Caco-2 (cell line): ENCODE data around the gene PCSK5. TPM values are rescaled to one million over a fixed set of nuclear protein-coding genes. Genes with fewer than 3 reads are reported as not detected.

Experiments used
- BruUV-seq: library from RNA; stranded (reverse); fragments of 400-500 nt; replicated peaks from 2 replicates; lab custom pipeline; 2021; lab: Mats Ljungman, UMichigan
- CTCF ChIA-PET: fragments of 300-600 bp; sonication (Branson Sonifier 250); formaldehyde crosslinking; loops from one replicate; lab custom pipeline; 2022; ENCODE audit warnings: antibody characterized with exemption; lab: Charles Lee
- POLR2A ChIA-PET: fragments of 300-600 bp; sonication (Branson Sonifier 250); formaldehyde crosslinking; loops from one replicate; lab custom pipeline; 2022; ENCODE audit warnings: antibody characterized with exemption; lab: Charles Lee
- DNase-seq, 2 experiments: peaks; one replicate each; pipeline versions ENCODE4 v3.0.0 to v3.0.0-alpha.2; 2020 to 2022
- H3K27me3 ChIP-seq: replicated peaks from 2 replicates; pipeline ENCODE4 v1.6.0; 2011; ENCODE audit warnings: low read length; ENCODE audit not compliant: control insufficient read depth, insufficient read depth
- H3K36me3 ChIP-seq: 2 replicates; pipeline ENCODE4 v1.5.1; 2011; ENCODE audit warnings: low read length; ENCODE audit not compliant: control insufficient read depth, insufficient read depth
- H3K4me1 ChIP-seq: fragments of 250-450 bp; sonication (Bioruptor Pico); 2 replicates; pipeline ENCODE4 v1.5.1; 2020; ENCODE audit warnings: mild to moderate bottlenecking
- H3K4me3 ChIP-seq: 2 replicates; pipeline ENCODE4 v1.5.1; 2011; ENCODE audit warnings: low read depth, mild to moderate bottlenecking, control low read depth, low read length
- H3K9me3 ChIP-seq: fragments of 250-450 bp; sonication (Bioruptor Pico); 2 replicates; pipeline ENCODE4 v1.5.1; 2020; ENCODE audit warnings: mild to moderate bottlenecking, moderate library complexity
- H3K27ac Mint-ChIP-seq: one replicate; pipeline ENCODE4 v1.8.0; 2022; ENCODE audit warnings: mixed read lengths; ENCODE audit not compliant: unreplicated experiment
- H3K27me3 Mint-ChIP-seq: one replicate; pipeline ENCODE4 v1.8.0; 2022; ENCODE audit warnings: mixed read lengths; ENCODE audit not compliant: insufficient read depth, unreplicated experiment
- H3K36me3 Mint-ChIP-seq: one replicate; pipeline ENCODE4 v1.8.0; 2022; ENCODE audit warnings: mild to moderate bottlenecking, mixed read lengths; ENCODE audit not compliant: insufficient read depth, unreplicated experiment
- H3K4me1 Mint-ChIP-seq: one replicate; pipeline ENCODE4 v1.8.0; 2022; ENCODE audit warnings: low read depth, mixed read lengths; ENCODE audit not compliant: unreplicated experiment
- H3K4me3 Mint-ChIP-seq: one replicate; pipeline ENCODE4 v1.8.0; 2022; ENCODE audit warnings: mild to moderate bottlenecking, moderate library complexity, mixed read lengths; ENCODE audit not compliant: unreplicated experiment
- H3K9me3 Mint-ChIP-seq: one replicate; pipeline ENCODE4 v1.8.0; 2022; ENCODE audit warnings: mixed read lengths; ENCODE audit not compliant: unreplicated experiment
- CTCF ChIP-seq, 2 experiments: fragments of 200-600 bp in 1 of 2; IDR thresholded peaks; 1 replicate in 1 of 2; 2 replicates in 1 of 2; pipeline versions ENCODE4 v1.5.1 to v1.8.0; 2011 to 2022; ENCODE audit warnings: antibody characterized with exemption in 1 of 2, control low read depth in 1 of 2, inconsistent platforms in 1 of 2, low read depth in 1 of 2, low read length in 1 of 2, mild to moderate bottlenecking in 1 of 2, moderate library complexity in 1 of 2; ENCODE audit not compliant: insufficient read depth in 1 of 2, severe bottlenecking in 1 of 2, unreplicated experiment in 1 of 2
- intact Hi-C: fragments of 100-400 bp; cut with micrococcal nuclease; formaldehyde crosslinking; loops from one replicate; pipeline ENCODE4 v1.10.0; 2022; ENCODE audit not compliant: unreplicated experiment
- total RNA-seq: library from RNA; stranded (reverse); gene quantifications from 2 replicates; pipeline ENCODE4 v1.2.3, GENCODE V29; 2022

PCSK5 gene
- total RNA-seq, 1 experiment from 2014 or later = 10.9 TPM

DNA sequence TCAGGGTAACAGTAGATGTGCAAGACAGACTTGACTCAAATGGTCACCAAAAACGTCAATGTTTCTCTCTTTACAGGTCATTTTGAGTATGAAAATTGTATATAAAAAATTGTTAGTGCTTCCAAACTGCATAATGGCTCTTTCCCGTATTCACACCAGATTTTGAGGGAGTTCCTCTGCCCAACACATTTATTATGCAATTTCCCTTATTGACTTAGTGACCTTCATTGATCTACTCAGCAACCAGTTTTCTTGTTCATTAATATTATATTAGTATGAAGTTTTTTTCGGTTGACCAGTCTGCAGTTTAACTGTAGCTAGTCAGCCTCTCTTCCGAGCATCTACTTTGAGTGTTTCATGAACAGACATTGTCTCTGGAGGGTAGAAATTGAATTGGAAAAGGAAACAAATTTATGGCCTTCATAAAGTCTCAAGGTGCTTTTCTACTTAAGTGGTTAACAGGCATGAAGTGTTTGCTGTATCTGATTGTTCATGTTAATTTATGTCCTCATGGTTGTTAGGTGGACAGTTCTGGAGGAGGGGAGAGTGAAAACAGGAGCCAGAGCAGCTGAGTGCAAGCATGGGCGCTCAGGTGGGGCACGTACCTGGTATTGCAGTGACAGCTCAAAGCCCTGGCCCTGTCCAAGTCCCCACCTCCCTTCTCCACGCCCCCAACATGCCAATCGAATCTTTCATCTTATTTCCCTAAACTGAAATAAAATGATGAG is 263.6 kb downstream of the PCSK5 start:
- no peaks in the 10 kb centered on the region for H3K4me1 Mint-ChIP-seq
- ChIA-PET POLR2A (no interaction called here), CTCF (no interaction called here)
- no peaks in the 10 kb centered on the region for H3K9me3 Mint-ChIP-seq
- Histone ChIP-seq H3K4me3 (no peak overlapping the region), H3K27me3 (no peaks in the 10 kb centered on the region), H3K36me3 (no peaks in the 10 kb centered on the region), H3K4me1 (no peaks in the 10 kb centered on the region), H3K9me3 (no peaks in the 10 kb centered on the region)
- intact Hi-C loops = no loop called here
- H3K27me3 Mint-ChIP-seq = no peaks in the 10 kb centered on the region
- no peak overlapping the region for H3K27ac Mint-ChIP-seq
- no peak for DNase-seq
- H3K4me3 Mint-ChIP-seq = no peak overlapping the region
- BruUV-seq = no TSS peak
- H3K36me3 Mint-ChIP-seq = peaks cover 16% of the 10 kb centered on the region
- no peak for TF ChIP-seq CTCF (IDR thresholded peaks at IDR 0.05; ENCODE audit: insufficient read depth in 1 of 2, low read depth in 1 of 2, low read length in 1 of 2, severe bottlenecking in 1 of 2, unreplicated experiment in 1 of 2)

GRCh38 chr9:76155361-76155760 is 264.9 kb downstream of the PCSK5 start:
- H3K4me3 Mint-ChIP-seq = no peak overlapping the region
- DNase-seq = no peak
- no peaks in the 10 kb centered on the region for H3K27me3 ChIP-seq
- peaks cover 18% of the 10 kb centered on the region for H3K36me3 Mint-ChIP-seq
- no peak for TF ChIP-seq CTCF (IDR thresholded peaks at IDR 0.05; ENCODE audit: insufficient read depth in 1 of 2, low read depth in 1 of 2, low read length in 1 of 2, severe bottlenecking in 1 of 2, unreplicated experiment in 1 of 2)
- BruUV-seq = no TSS peak
- no peak overlapping the region for H3K4me3 ChIP-seq
- ChIA-PET CTCF (no interaction called here), POLR2A (no interaction called here)
- no peaks in the 10 kb centered on the region for H3K4me1 Mint-ChIP-seq
- H3K9me3 ChIP-seq = no peaks in the 10 kb centered on the region
- H3K27me3 Mint-ChIP-seq = no peaks in the 10 kb centered on the region
- no peaks in the 10 kb centered on the region for H3K36me3 ChIP-seq
- intact Hi-C loops = no loop called here
- H3K9me3 Mint-ChIP-seq = no peaks in the 10 kb centered on the region
- no peaks in the 10 kb centered on the region for H3K4me1 ChIP-seq
- no peak overlapping the region for H3K27ac Mint-ChIP-seq

- H3K27me3 ChIP-seq = no peaks in the 10 kb centered on the region
- TF ChIP-seq CTCF (IDR thresholded peaks at IDR 0.05; ENCODE audit: insufficient read depth in 1 of 2, low read depth in 1 of 2, low read length in 1 of 2, severe bottlenecking in 1 of 2, unreplicated experiment in 1 of 2) = no peak
- Mint-ChIP-seq H3K4me1 (no peaks in the 10 kb centered on the region), H3K27me3 (no peaks in the 10 kb centered on the region), H3K9me3 (no peaks in the 10 kb centered on the region), H3K4me3 (no peak overlapping the region), H3K27ac (no peak overlapping the region), H3K36me3 (peaks cover 21% of the 10 kb centered on the region)
- intact Hi-C loops = no loop called here
- no TSS peak for BruUV-seq
- no peak for DNase-seq
- CTCF ChIA-PET = no interaction called here
- H3K36me3 ChIP-seq = no peaks in the 10 kb centered on the region
- no peaks in the 10 kb centered on the region for H3K9me3 ChIP-seq
- H3K4me3 ChIP-seq = no peak overlapping the region
- H3K4me1 ChIP-seq = no peaks in the 10 kb centered on the region
- POLR2A ChIA-PET = no interaction called here
These were observed 268.2 kb downstream of the PCSK5 start for GRCh38 chr9:76158713-76159112.
